Mucosa of rectum (tissue), 2 donors: ENCODE data around the gene FHOD3.

Source experiments
- H3K27ac ChIP-seq, 2 donors: one replicate each; pipeline ENCODE4 v1.7.0; 2013; ENCODE audit warnings: inconsistent platforms in 2 of 2, low read depth in 2 of 2, low read length in 2 of 2
- H3K27me3 ChIP-seq, 2 donors: one replicate each; pipeline ENCODE4 v1.7.0; 2013; ENCODE audit warnings: low read length in 2 of 2; ENCODE audit not compliant: control insufficient read depth in 2 of 2, insufficient read depth in 2 of 2
- H3K36me3 ChIP-seq, 2 donors: one replicate each; pipeline ENCODE4 v1.7.0; 2013; ENCODE audit warnings: low read length in 2 of 2; ENCODE audit not compliant: control insufficient read depth in 2 of 2, insufficient read depth in 2 of 2
- H3K4me1 ChIP-seq, 2 donors: one replicate each; pipeline ENCODE4 v1.7.0; 2013; ENCODE audit warnings: low read length in 2 of 2, mild to moderate bottlenecking in 1 of 2; ENCODE audit not compliant: control insufficient read depth in 2 of 2, insufficient read depth in 2 of 2
- H3K4me3 ChIP-seq, 2 donors: one replicate each; pipeline ENCODE4 v1.7.0; 2013; ENCODE audit warnings: low read length in 2 of 2
- H3K9ac ChIP-seq, 2 donors: one replicate each; pipeline ENCODE4 v1.7.0; 2013; ENCODE audit warnings: low read length in 2 of 2, low read depth in 1 of 2, mild to moderate bottlenecking in 1 of 2
- H3K9me3 ChIP-seq, 2 donors: one replicate each; pipeline ENCODE4 v1.7.0; 2013; ENCODE audit warnings: low read length in 2 of 2; ENCODE audit not compliant: control insufficient read depth in 2 of 2
- donor health status: healthy.
- donor health status: Normal muscosa, but diverticular disease.

Gene FHOD3

GRCh38 chr18:36828157-36828629 lies 530.7 kb downstream of the FHOD3 start:
- Histone ChIP-seq H3K36me3 (peaks cover 0 to under 1% of the 10 kb centered on the region in 2 donors), H3K27me3 (no peaks in the 10 kb centered on the region), H3K4me3 (peak overlapping the region; percentile 92 to 97), H3K9ac (peak overlapping the region; percentile 85 to 88), H3K4me1 (peaks cover 7 to 9% of the 10 kb centered on the region in 2 donors), H3K9me3 (no peaks in the 10 kb centered on the region), H3K27ac (peak overlapping the region; percentile 82 to 86)

GRCh38 chr18:36828630-36829361 lies 531.3 kb downstream of the FHOD3 start, which contains the start of the genes KIAA1328 and TPGS2:
TSS of gene KIAA1328 (plus strand) at chr18:36829127. CDS start at chr18:36829139, 12 bp downstream.
TSS of gene TPGS2 (minus strand) at chr18:36829002. CDS start at chr18:36828767, 235 bp downstream.
- peaks cover 7 to 9% of the 10 kb centered on the region in 2 donors for H3K4me1 ChIP-seq
- peak within 1 kb of the TSS; percentile 82 to 86 for H3K27ac ChIP-seq
- H3K9me3 ChIP-seq: no peaks in the 10 kb centered on the region
- H3K36me3 ChIP-seq: no peaks in the 10 kb centered on the region
- H3K27me3 ChIP-seq: no peaks in the 10 kb centered on the region
- H3K9ac ChIP-seq: peak within 1 kb of the TSS; percentile 85 to 88
- peak within 1 kb of the TSS; percentile 92 to 97 for H3K4me3 ChIP-seq
